NCI-H524 (cell line): ENCODE measurements around the gene RAB27A.
"Not testable (repeated sequence)": the region's sequence is repeated elsewhere in the genome, so short reads cannot be mapped to it uniquely, and the experiment has no call there.

Experiments
- DNase-seq, 2 experiments: peaks; one replicate each; lab custom pipeline; 2025; lab: John Stamatoyannopoulos, UW

Gene RAB27A

GRCh38 chr15:55250392-55250791, 39.2 kb downstream of the RAB27A start:
- no peak for DNase-seq

DNA sequence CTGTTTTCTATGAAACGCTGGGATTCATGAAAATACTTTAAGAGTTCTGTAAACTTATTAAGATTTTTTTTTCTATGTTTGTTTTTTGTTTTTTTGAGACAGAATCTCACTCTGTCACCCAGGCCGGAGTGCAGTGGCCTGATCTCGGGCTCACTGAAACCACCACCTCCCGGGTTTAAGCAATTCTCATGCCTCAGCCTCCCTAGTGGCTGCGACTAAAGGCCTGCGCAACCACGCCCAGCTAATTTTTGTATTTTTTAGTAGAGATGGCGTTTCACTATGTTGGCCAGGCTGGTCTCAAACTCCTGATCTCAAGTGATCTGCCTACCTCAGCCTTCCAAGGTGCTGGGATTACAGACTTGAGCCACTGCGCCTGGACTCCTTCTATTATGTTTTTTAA, 39.7 kb downstream of the RAB27A start:
- DNase-seq = not testable (repeated sequence)

- no peak for DNase-seq
Measured at GRCh38 chr15:55248895-55249294, 40.7 kb downstream of the RAB27A start.

GRCh38 chr15:55247766-55248427, 41.7 kb downstream of the RAB27A start:
- DNase-seq = no peak

GRCh38 chr15:55247311-55247710, 42.3 kb downstream of the RAB27A start:
- DNase-seq = no peak

GRCh38 chr15:55246567-55246966, 43.0 kb downstream of the RAB27A start:
- no peak for DNase-seq

GRCh38 chr15:55245059-55245458, 44.6 kb downstream of the RAB27A start:
- no peak for DNase-seq

- DNase-seq = no peak
Measured at GRCh38 chr15:55241891-55242290, 47.7 kb downstream of the RAB27A start.

DNA sequence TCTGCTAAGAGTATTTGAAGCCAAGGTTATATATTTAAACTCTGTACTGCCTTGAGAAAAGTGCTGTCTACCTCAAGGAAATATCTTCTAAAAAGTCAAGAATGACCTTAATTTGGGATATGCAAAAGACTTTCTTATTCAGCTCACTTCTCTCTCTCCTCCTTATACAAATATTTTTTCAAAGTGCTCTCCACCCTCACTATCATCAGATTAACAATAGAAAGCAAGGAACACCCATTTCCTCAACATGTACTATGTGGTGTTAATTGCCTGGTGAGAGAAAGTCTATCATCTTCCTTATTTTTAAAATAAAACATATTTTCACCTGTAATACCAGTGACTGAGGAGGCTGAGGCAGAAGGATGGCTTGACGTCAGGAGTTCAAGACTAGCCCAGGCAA, 48.4 kb downstream of the RAB27A start:
- no peak for DNase-seq

- DNase-seq = no peak
Measured at GRCh38 chr15:55240125-55240760, 49.4 kb downstream of the RAB27A start.

DNA sequence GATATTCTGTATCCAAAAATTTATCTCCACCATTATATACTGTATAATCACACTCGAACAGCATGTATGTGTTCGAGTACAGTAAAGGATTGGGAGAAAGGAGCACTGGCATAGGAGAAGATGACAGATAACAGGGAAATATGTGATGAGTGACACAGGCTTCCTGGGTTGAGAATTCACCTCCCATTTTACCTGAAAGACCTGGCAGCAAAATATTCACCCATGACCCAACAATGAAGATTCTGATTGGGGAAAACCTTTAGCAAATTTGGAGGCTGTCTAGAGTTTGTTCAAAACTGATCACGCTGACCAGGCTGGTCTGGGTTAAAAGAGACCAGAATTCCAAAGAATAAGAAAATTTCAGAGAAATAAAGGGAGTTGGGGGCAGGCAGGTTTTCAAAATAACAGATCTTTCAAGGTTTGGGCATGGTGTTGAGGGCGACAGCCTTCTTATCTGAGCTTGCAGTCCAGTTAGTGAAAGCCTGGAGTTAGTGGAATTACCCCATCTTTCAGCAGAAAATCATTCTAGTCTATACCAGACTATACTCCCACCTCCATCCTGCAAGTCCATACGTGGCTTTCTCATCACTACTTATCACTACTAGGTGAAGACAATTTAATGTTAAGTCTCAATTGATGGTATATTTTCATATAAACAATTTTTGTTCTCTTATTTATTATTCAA, 50.0 kb downstream of the RAB27A start:
- no peak for DNase-seq

DNA sequence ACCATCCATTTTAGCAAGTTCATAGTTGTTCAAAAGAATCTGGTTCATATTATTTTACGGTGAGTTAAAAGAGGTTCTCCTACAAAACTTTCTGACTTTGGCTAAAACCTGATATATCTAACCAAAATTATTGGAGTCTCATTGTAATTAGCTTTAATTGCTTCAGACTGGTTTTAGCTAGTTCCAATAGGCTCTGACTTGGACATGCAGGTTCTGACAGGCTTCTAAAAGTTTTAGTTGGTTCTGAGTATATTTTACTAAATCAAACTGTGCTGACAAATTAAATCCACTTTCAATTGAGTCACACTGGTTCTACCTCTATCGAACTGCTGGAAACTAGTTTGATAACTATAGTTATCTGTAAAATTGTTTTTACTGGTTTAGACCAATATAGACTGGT, 50.7 kb downstream of the RAB27A start:
- no peak for DNase-seq

- no peak for DNase-seq
Measured at GRCh38 chr15:55237219-55238130, 52.1 kb downstream of the RAB27A start.

GRCh38 chr15:55235546-55236036, 54.0 kb downstream of the RAB27A start:
- no peak for DNase-seq

DNA sequence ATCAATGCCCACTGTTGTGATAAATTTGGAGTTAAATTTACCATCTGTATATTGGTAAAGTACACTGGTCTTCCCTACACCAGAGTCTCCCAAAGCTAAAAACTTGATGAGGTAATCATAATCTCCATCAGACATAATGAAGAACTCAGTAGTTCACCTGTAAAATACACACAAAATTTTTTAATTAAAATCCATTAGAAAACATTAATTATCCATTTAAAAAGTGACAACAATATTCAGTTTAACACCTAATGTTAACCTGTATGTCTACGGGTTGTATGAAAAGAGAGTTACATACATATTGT, 54.9 kb downstream of the RAB27A start:
- no peak for DNase-seq

DNA sequence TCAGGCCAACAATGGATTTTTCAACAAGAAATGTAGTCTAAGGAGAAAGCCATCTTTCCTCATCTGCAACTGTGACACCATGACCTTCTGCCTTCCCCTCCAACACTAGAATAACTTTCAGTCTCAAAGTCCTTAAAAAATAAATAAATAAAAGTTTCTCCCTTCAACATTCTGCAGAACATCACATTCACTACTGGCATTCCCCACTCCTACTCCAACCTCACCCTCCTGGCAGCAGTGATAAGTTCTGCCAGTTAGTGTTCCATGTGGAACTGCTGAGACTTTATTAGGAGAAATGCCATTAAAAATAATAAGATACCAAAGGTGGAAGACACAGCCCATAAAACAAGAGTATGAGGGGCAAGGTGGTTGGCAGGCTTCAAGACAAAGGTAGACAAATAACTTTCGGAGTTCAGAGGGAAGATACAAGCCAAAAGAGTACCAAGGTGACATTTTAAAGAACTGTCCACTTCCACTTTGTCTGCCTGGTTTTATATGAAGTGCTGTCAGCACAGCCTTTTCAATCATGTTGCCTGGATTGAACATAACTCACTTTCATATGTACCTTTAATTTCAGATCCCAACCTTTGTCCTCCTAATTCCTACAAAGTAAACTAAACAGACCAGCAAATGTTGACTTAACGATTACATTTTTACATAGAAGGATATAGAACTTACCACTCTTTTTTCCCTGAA, 55.4 kb downstream of the RAB27A start:
- DNase-seq = no peak

GRCh38 chr15:55231455-55231854, 58.2 kb downstream of the RAB27A start:
- no peak for DNase-seq

DNA sequence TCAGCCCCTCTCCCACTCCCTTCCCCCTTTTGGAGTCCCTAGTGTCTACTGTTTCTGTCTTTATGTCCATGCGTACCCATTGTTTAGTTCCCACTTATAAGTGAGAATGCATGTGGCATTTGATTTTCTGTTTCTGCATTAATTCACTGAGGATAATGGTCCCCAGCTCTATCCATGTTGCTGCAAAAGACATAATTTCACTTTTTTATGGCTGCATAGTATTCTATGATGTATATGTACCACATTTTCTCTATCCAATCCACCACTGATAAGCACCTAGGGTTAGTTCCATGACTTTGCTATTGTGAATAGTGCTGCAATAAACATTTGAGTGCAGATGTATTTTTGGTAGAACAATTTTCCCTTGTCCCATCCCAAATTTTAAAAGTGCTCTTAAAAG, 58.7 kb downstream of the RAB27A start:
- no peak for DNase-seq

DNA sequence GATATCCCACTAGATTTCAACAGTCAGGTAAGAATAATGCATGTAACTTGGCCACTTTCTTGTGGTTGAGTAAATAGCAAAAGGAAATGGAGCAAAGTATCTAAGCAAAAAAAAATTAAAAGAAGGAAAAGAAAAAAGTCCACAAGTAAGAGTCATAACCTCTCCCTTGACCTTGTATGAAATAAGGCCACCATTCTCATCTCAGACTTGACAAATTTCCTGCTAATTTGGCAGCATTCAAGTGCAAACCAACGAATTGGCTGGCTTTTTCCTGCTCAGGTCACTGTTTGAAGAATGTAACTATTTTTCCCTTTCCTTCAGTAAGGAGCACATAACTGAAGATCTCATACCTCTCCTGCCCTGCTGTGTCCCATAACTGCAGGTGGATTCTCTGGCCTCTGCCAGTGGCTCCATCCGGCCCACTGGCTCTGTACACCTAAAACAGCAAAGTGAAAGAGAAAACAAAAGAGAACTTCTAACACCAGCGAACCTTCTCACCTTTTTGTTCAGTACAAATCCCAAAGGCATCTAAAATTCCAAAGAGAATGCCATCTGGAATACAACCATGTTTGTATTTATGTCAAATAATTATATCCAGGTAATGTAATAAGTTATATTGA, 59.5 kb downstream of the RAB27A start:
- DNase-seq = no peak

GRCh38 chr15:55226127-55226526, 63.5 kb downstream of the RAB27A start:
- no peak for DNase-seq

DNA sequence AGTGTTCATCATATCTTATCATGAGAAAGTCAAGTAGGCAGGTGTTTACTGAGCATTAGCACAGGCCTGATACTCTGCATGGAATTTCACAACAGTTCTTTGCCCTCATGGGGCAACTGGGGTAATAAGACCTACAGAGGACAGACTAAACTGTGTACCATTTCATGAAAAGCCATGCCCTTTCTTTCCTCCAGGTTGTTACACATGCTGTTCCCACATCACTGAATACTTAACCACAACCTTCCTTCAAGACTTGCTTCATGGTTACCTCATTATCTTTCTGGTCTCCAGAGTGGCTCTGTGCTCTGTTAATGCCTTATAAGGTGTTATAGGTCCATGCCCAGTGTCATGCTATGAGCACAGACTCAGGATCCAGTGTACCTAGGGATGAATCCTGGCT, 64.7 kb downstream of the RAB27A start:
- DNase-seq = no peak
